Liver (tissue), 3 donors: ENCODE results near the gene SEMA4D.

Experiments
- CTCF ChIP-seq: fragments of 150-350 bp; IDR thresholded peaks from 2 replicates; pipeline ENCODE4 v1.5.1; 2017; ENCODE audit warnings: improper control_type of control experiment, low read depth, low read length; ENCODE audit not compliant: missing input control
- MAX ChIP-seq: IDR thresholded peaks from 2 replicates; pipeline ENCODE4 v1.6.1; 2016; ENCODE audit warnings: antibody characterized with exemption
- REST ChIP-seq: IDR thresholded peaks from 2 replicates; pipeline ENCODE4 v1.6.1; 2016; ENCODE audit warnings: antibody characterized with exemption, mild to moderate bottlenecking
- SP1 ChIP-seq: IDR thresholded peaks from 2 replicates; pipeline ENCODE4 v1.6.1; 2018; ENCODE audit warnings: antibody characterized with exemption, mild to moderate bottlenecking
- TAF1 ChIP-seq: conservative IDR thresholded peaks from 2 replicates; pipeline ENCODE4 v1.6.1; 2016; ENCODE audit warnings: antibody characterized with exemption, mild to moderate bottlenecking
- YY1 ChIP-seq: IDR thresholded peaks from 2 replicates; pipeline ENCODE4 v1.6.1; 2016; ENCODE audit warnings: antibody characterized with exemption, mild to moderate bottlenecking
- ZBTB33 ChIP-seq: IDR thresholded peaks from 2 replicates; pipeline ENCODE4 v1.6.1; 2016; ENCODE audit warnings: antibody characterized with exemption
- donor health status: healthy.
- donor health status: healthy.

- TF ChIP-seq ZBTB33: no peak
- TF ChIP-seq CTCF: no peak
- TF ChIP-seq YY1: no peak
- TF ChIP-seq SP1: no peak
- no peak for TF ChIP-seq REST
- TF ChIP-seq MAX: no peak
- TF ChIP-seq TAF1: no peak
These were observed 186.3 kb downstream of the SEMA4D start for GRCh38 chr9:89311346-89312221.
